WI38 (cell line): ENCODE data around the gene AMBRA1.

Experiments used
- H3K4me3 ChIP-seq: 2 replicates; pipeline ENCODE4 v1.5.1; 2011; ENCODE audit warnings: low read depth, mild to moderate bottlenecking, control low read depth, low read length
- CTCF ChIP-seq: IDR thresholded peaks from 2 replicates; pipeline ENCODE4 v1.5.1; 2012; ENCODE audit warnings: low read depth, mild to moderate bottlenecking, control low read depth, low read length

Gene AMBRA1

GRCh38 chr11:46529928-46530574 lies 63.8 kb downstream of the AMBRA1 start:
- TF ChIP-seq CTCF, result no peak
- no peak overlapping the region for H3K4me3 ChIP-seq

- TF ChIP-seq CTCF, result peak; percentile 91
- H3K4me3 ChIP-seq, result no peak overlapping the region
Observed at GRCh38 chr11:46529095-46529905, 64.5 kb downstream of the AMBRA1 start.

- no peak for TF ChIP-seq CTCF
Observed at GRCh38 chr11:46528445-46529094, 65.3 kb downstream of the AMBRA1 start.

DNA sequence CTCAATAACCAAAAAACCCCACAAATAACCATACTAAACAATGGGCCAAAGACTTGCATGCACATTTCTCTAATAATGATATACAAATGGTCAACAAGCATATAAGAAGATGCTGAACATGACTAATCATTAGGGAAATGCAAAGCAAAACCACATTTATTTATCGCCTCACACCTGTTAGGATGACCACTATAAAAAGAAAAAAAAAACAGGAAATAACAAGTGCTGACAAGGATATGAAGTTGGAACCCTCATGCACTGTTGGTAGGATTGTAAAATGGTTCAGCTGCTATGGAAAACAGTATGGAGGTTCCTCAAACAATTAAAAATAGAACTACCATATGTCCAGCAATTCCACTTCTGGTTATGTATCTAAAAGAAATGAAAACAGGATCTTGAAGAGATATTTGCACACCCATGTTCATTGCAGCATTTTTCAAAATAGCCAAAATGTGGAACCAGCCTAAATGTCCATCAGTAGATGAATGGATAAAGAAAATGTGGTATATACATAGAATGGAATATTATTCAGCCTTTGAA lies 66.2 kb downstream of the AMBRA1 start:
- TF ChIP-seq CTCF, result no peak
- H3K4me3 ChIP-seq, result no peak overlapping the region

More at GRCh38 chr11:46528445-46529094, 65.3 kb downstream of the AMBRA1 start:
- H3K4me3 ChIP-seq, result no peak overlapping the region

DNA sequence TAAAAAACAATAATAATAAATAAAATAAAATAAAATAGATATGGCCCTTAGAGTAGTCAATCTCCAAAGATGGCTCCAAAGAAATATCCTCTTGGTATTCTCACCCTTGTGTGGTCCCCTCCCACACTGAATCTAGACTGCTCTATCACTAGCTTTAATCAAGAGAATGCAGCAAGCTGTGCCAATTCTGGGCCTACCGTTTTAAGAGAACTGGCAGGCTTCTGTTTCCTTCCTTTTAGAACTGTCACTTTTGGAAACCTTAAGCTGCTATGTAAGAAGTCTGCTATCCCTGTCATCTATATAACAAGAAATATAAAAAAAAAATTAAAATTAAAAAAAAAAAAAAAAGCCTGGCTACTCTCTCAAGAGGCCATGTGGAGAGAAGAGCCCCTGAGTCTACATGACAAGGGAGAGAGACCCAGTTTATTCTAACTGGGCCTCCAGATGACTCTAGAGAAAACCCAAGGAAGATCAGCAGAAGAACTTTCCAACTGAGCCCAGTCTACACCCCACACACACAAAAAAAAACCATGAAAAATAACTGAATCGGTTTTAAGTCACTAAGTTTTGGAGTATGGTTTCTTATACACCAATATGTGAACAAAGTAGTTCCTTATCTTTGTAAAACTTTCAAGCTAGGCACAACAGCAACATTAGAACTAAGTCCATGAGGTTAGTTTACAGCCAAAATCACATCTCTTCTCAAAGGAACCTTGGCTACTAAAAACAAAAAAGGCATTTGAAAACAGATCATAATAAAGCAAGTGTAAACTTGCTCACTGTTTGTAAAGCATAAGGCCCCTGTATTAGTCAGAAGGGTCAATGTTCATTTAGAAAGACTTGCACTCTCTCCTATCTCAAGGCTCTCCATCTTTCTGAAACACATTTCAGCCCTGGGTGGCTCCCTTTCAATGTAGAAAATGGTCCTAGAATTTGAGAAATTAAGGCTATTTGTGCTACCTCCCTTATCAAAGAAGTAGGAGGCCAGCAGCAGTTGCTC lies 67.3 kb downstream of the AMBRA1 start:
- no peak for TF ChIP-seq CTCF
- H3K4me3 ChIP-seq, result no peak overlapping the region

- TF ChIP-seq CTCF, result no peak
- H3K4me3 ChIP-seq, result no peak overlapping the region
Observed at GRCh38 chr11:46524201-46524770, 69.5 kb downstream of the AMBRA1 start.
